ENCODE results near the gene JAK1. TPM values are rescaled to one million over a fixed set of nuclear protein-coding genes. Genes with fewer than 3 reads are reported as not detected.

Gene JAK1
- total RNA-seq, 1 experiment from 2014 or later = 138 TPM

- DNase-seq (ENCODE audit: low read depth, low spot score) (no peak), ATAC-seq (no peak)
- no TSS peak for BruUV-seq (replicated peaks)
- Histone ChIP-seq H3K27ac (ENCODE audit: low read length) (no peak overlapping the region), H3K36me3 (ENCODE audit: control insufficient read depth, insufficient read depth, low read length) (no peaks in the 10 kb centered on the region), H3K4me1 (ENCODE audit: control insufficient read depth, insufficient read depth, low read length) (peaks cover 24% of the 10 kb centered on the region), H3K9me3 (ENCODE audit: control insufficient read depth, insufficient read depth, low read depth, low read length) (no peaks in the 10 kb centered on the region), H3K27me3 (ENCODE audit: control insufficient read depth, insufficient read depth, low read length) (no peaks in the 10 kb centered on the region), H3K4me3 (ENCODE audit: low read depth in 2 of 2, low read length in 2 of 2) (no peak overlapping the region)
- in situ Hi-C loops (cut with HindIII; ENCODE audit: low pct_unique_long_range_greater_than_20kb, low sequenced_read_pairs) (no loop called here), intact Hi-C loops (cut with micrococcal nuclease; ENCODE audit: unreplicated experiment) (no loop called here)
- TF ChIP-seq REST (IDR thresholded peaks at IDR 0.05; ENCODE audit: insufficient read depth in 1 of 2, low read depth in 2 of 2, low read length in 1 of 2) (no peak), TCF7L2 (IDR thresholded peaks at IDR 0.05; ENCODE audit: low read depth, low read length) (no peak)
- ChIA-PET CTCF (no interaction called here), POLR2A (no interaction called here)
Measured at GRCh38 chr1:64944913-64945312, 21.4 kb downstream of the JAK1 start.

- intact Hi-C loops (cut with micrococcal nuclease; ENCODE audit: unreplicated experiment) = no loop called here
- no peaks in the 10 kb centered on the region for H3K9me3 ChIP-seq (ENCODE audit: control insufficient read depth, insufficient read depth, low read depth, low read length)
- ChIA-PET POLR2A (no interaction called here), CTCF (no interaction called here)
- H3K27me3 ChIP-seq (ENCODE audit: control insufficient read depth, insufficient read depth, low read length) = no peaks in the 10 kb centered on the region
- ATAC-seq (no peak), DNase-seq (ENCODE audit: low read depth, low spot score) (no peak)
- H3K4me3 ChIP-seq (ENCODE audit: low read depth in 2 of 2, low read length in 2 of 2) = no peak overlapping the region
- in situ Hi-C loops (cut with HindIII; ENCODE audit: low pct_unique_long_range_greater_than_20kb, low sequenced_read_pairs) = no loop called here
- no TSS peak for BruUV-seq (replicated peaks)
- no peak for TF ChIP-seq POLR2AphosphoS5 (IDR thresholded peaks at IDR 0.05; ENCODE audit: low read depth, low read length)
- TF ChIP-seq SIN3A (IDR thresholded peaks at IDR 0.05; ENCODE audit: borderline replicate concordance, insufficient read depth, low read depth, low read length) = no peak
- TF ChIP-seq TCF7L2 (IDR thresholded peaks at IDR 0.05; ENCODE audit: low read depth, low read length) = no peak
- no peak for TF ChIP-seq CTCF (IDR thresholded peaks at IDR 0.05)
- no peak for TF ChIP-seq REST (IDR thresholded peaks at IDR 0.05; ENCODE audit: insufficient read depth in 1 of 2, low read depth in 2 of 2, low read length in 1 of 2)
- peaks cover 17% of the 10 kb centered on the region for H3K4me1 ChIP-seq (ENCODE audit: control insufficient read depth, insufficient read depth, low read length)
- no peaks in the 10 kb centered on the region for H3K36me3 ChIP-seq (ENCODE audit: control insufficient read depth, insufficient read depth, low read length)
- H3K27ac ChIP-seq (ENCODE audit: low read length) = no peak overlapping the region
Measured at GRCh38 chr1:64942675-64943074, 23.7 kb downstream of the JAK1 start.

All from Panc1 (cell line).